Mesodermal cell (in vitro differentiated cells): ENCODE data around the gene COA1. TPM values are rescaled to one million over a fixed set of nuclear protein-coding genes. Genes with fewer than 3 reads are reported as not detected.
"Not testable (repeated sequence)": the region's sequence is repeated elsewhere in the genome, so short reads cannot be mapped to it uniquely, and the experiment has no call there.

Source experiments
- H3K27ac ChIP-seq: 2 replicates; pipeline ENCODE4 v1.7.0; 2013; ENCODE audit warnings: mild to moderate bottlenecking, low read depth, low read length, moderate library complexity; ENCODE audit not compliant: severe bottlenecking
- H3K36me3 ChIP-seq: 2 replicates; pipeline ENCODE4 v1.7.1; 2013; ENCODE audit warnings: mild to moderate bottlenecking, low read length, moderate library complexity; ENCODE audit not compliant: control insufficient read depth, insufficient read depth
- H3K4me1 ChIP-seq: one replicate; pipeline ENCODE4 v1.7.1; 2013; ENCODE audit warnings: mild to moderate bottlenecking, low read length; ENCODE audit not compliant: insufficient read depth, control insufficient read depth, poor library complexity, severe bottlenecking
- H3K4me3 ChIP-seq: 2 replicates; pipeline ENCODE4 v1.7.0; 2013; ENCODE audit warnings: low read length, control low read depth, mild to moderate bottlenecking; ENCODE audit not compliant: insufficient read depth, poor library complexity, severe bottlenecking; ENCODE audit errors: extremely low read depth
- H3K9me3 ChIP-seq: 2 replicates; pipeline ENCODE4 v1.7.1; 2013; ENCODE audit warnings: mild to moderate bottlenecking, low read length, moderate library complexity; ENCODE audit not compliant: control insufficient read depth
- WGBS, 2 experiments: methylation state at CpG; one replicate each; pipeline ENCODE4 v1.1.5; 2013; ENCODE audit warnings: missing lambda C conversion rate in 2 of 2; ENCODE audit not compliant: insufficient coverage in 2 of 2; 5-methylcytosine and 5-hydroxymethylcytosine counted together
- polyA plus RNA-seq, 2 experiments: library from polyadenylated mRNA; stranded (reverse); fragments of 50-300 nt; gene quantifications; one replicate each; pipeline ENCODE4 v1.2.3, GENCODE V29; 2013

Gene COA1
- 97.5 TPM for polyA plus RNA-seq (2013, experiment 1 of 2)
- 93.8 TPM for polyA plus RNA-seq (2013, experiment 2 of 2)

GRCh38 chr7:43729214-43729923, at the start of gene COA1:
COA1 (minus strand) TSS chr7:43729523; CDS start chr7:43648614, 80,909 bp downstream.
- peak within 1 kb of the TSS; percentile 60 for H3K27ac ChIP-seq
- 0% methylated on average over 57 to 63 of the region's 66 CpGs for WGBS, 2 experiments
- H3K4me1 ChIP-seq, result no peaks in the 10 kb centered on the region
- H3K4me3 ChIP-seq, result peak within 1 kb of the TSS; percentile 89
- no peaks in the 10 kb centered on the region for H3K9me3 ChIP-seq
- H3K36me3 ChIP-seq, result peaks cover 5% of the 10 kb centered on the region

- not testable (repeated sequence) for H3K4me3 ChIP-seq, H3K9me3 ChIP-seq, H3K27ac ChIP-seq, H3K4me1 ChIP-seq, H3K36me3 ChIP-seq
- 85 to 89% methylated on average over 8 to 11 of the region's 18 CpGs for WGBS, 2 experiments
These were observed 49.1 kb upstream of the COA1 start for GRCh38 chr7:43778293-43779044.

GRCh38 chr7:43775255-43775654, 45.9 kb upstream of the COA1 start:
- H3K4me1 ChIP-seq, H3K9me3 ChIP-seq, H3K27ac ChIP-seq, H3K4me3 ChIP-seq, H3K36me3 ChIP-seq: not testable (repeated sequence)
- WGBS, 2 experiments, result 100% methylated on average over 1 of the region's 2 CpGs; no CpG with 5 or more reads in 1 of the 2 experiments

- not testable (repeated sequence) for H3K9me3 ChIP-seq, H3K36me3 ChIP-seq, H3K4me1 ChIP-seq, H3K27ac ChIP-seq, H3K4me3 ChIP-seq
- 100% methylated on average over 2 of the region's 6 CpGs for WGBS, 2 experiments
These were observed 43.9 kb upstream of the COA1 start for GRCh38 chr7:43773268-43773667.

- no peak overlapping the region for H3K4me3 ChIP-seq
- no peak overlapping the region for H3K27ac ChIP-seq
- H3K9me3 ChIP-seq, result no peaks in the 10 kb centered on the region
- H3K36me3 ChIP-seq, result no peaks in the 10 kb centered on the region
- no peaks in the 10 kb centered on the region for H3K4me1 ChIP-seq
- WGBS, 2 experiments, result 79 to 81% methylated on average over 2 to 3 of the region's 3 CpGs
These were observed 42.2 kb upstream of the COA1 start for GRCh38 chr7:43771573-43771972.

- H3K4me1 ChIP-seq, result no peaks in the 10 kb centered on the region
- H3K27ac ChIP-seq, result no peak overlapping the region
- H3K4me3 ChIP-seq, result no peak overlapping the region
- no peaks in the 10 kb centered on the region for H3K36me3 ChIP-seq
- H3K9me3 ChIP-seq, result no peaks in the 10 kb centered on the region
- WGBS, 2 experiments, result 70 to 80% methylated on average over 2 of the region's 3 CpGs
These were observed 41.8 kb upstream of the COA1 start for GRCh38 chr7:43771128-43771527.

- Histone ChIP-seq H3K27ac (no peak overlapping the region), H3K4me1 (no peaks in the 10 kb centered on the region), H3K9me3 (no peaks in the 10 kb centered on the region), H3K36me3 (no peaks in the 10 kb centered on the region), H3K4me3 (no peak overlapping the region)
- WGBS, 2 experiments, result 85 to 95% methylated on average over 3 to 5 of the region's 10 CpGs
These were observed 40.6 kb upstream of the COA1 start for GRCh38 chr7:43769791-43770465.

- H3K36me3 ChIP-seq, result no peaks in the 10 kb centered on the region
- WGBS, 2 experiments, result 66% methylated on average over 2 of the region's 5 CpGs; no CpG with 5 or more reads in 1 of the 2 experiments
These were observed 40.0 kb upstream of the COA1 start for GRCh38 chr7:43769281-43769680.

GRCh38 chr7:43768887-43769272, 39.6 kb upstream of the COA1 start:
- Histone ChIP-seq H3K36me3 (no peaks in the 10 kb centered on the region), H3K4me1 (peaks cover 8% of the 10 kb centered on the region), H3K9me3 (no peaks in the 10 kb centered on the region), H3K27ac (no peak overlapping the region), H3K4me3 (no peak overlapping the region)
- WGBS, 2 experiments, result 83% methylated on average over 2 to 3 of the region's 4 CpGs

More at GRCh38 chr7:43769281-43769680, 40.0 kb upstream of the COA1 start:
- Histone ChIP-seq H3K27ac (no peak overlapping the region), H3K4me3 (no peak overlapping the region), H3K4me1 (peaks cover 4% of the 10 kb centered on the region), H3K9me3 (no peaks in the 10 kb centered on the region)

- Histone ChIP-seq H3K4me1 (peaks cover 11% of the 10 kb centered on the region), H3K36me3 (no peaks in the 10 kb centered on the region), H3K27ac (peak overlapping the region; percentile 13), H3K4me3 (no peak overlapping the region), H3K9me3 (no peaks in the 10 kb centered on the region)
- 48 to 88% methylated on average over 4 to 5 of the region's 9 CpGs for WGBS, 2 experiments
These were observed 39.0 kb upstream of the COA1 start for GRCh38 chr7:43768201-43768886.
